Stimulated activated CD8-positive, alpha-beta memory T cell treated with anti-CD3 and anti-CD28 coated beads, Interleukin-15, amount 100 ng/mL, for 4 hours (primary cell): ENCODE measurements around the gene ZNF384.

Source experiments
- DNase-seq, 2 donors: peaks; one replicate each; pipeline ENCODE4 v3.0.0-alpha.2; 2020; ENCODE audit warnings: low read depth in 2 of 2

The ZNF384 gene

DNA sequence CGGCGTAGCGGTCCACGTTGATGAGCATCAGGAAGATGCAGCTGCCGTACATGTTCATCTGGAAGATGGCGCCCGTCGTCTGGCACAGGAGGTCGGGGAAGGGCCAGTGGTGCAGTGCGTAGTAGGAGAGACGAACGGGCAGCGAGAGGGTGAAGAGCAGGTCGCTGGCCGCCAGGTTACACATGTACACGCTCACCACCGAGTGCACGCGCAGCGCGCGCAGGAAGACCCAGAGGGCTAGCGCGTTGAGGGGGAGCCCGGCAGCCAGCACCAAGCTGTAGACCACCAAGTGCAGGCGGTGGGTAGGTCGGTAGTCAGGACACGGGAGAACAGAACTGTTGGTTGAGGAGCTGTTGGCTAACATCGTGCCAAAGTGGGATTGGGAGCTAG is 68.3 kb downstream of the ZNF384 start:
- no peak for DNase-seq

DNA sequence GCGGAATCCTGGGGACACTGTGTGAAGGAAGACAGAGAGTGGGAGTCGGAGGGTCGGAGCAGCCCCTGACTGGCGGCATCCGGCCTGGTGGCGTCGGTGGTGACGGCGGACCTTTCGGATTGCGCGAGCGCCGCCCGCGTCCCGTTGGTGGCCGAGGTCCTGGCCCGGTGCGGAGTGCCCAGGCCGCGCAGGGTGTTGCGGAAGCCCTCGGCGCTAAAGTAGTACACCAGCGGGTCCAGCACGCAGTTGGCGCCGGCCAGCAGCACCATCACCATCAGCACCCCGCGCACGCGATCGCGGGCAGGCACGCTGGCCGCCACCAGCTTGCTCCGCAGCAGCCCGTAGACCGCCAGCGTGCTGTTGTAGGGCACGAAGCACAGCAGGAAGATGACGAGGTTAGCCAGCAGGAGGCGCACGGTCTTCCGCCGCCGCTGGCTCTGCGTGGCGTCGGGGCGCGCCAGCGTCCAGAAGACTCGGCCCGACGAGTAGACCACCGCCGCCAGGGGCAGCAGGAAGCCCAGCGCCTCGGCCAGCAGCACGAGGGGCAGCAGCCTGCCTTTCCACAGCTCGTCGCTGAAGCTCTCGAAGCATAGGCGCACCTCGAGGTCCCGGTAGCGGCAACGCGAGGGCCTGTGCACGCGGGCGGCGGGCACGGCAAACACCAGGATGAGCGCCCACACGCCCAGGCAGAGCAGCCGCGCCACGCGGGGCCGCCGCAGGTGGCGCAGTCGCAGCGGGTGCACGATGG is 68.9 kb downstream of the ZNF384 start:
- no peak for DNase-seq

DNA sequence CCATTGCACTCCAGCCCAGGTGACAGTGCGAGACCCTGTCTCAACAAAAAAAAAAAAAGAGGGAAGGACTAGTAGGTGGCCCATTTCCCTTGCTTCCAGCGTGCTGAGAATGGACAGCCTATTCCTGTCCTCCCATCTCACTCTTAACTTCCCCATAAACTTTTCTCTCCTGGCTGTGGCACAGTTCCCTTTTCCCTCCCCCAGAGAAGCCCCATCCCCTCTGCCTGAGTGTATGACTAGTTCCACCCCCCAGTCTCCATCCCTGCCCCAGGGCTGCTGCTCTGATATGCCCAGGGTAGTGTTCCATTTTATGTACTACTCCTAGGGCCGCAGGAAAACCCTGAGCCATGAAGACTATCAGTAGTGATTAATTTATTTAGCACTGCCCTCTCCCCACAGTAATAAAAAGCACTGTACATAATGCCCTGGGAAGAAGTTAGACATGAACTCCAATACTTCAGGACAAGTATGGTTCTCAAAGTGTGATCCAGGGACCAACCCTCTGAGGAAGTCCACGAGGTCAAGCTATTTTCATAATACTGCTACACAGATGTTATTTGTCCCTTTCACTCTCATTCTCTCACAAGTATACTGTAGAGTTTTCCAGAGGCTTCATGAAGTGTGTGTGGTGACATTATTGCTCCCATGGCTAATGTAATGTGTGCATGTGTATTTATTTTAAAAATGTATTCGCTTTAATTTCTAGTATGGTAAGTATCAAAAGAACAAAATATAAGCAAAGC is 70.5 kb downstream of the ZNF384 start:
- DNase-seq: no peak
